Endothelial cell of umbilical vein (primary cell): Measurements from ENCODE around the gene C1QTNF2. TPM values are rescaled to one million over a fixed set of nuclear protein-coding genes. Genes with fewer than 3 reads are reported as not detected.

Experiments used
- BruUV-seq: library from RNA; stranded (reverse); fragments of 400-500 nt; replicated peaks from 2 replicates; lab custom pipeline; 2021; lab: Mats Ljungman, UMichigan
- CTCF ChIA-PET: fragments of 300-600, 350-600 bp; sonication (Branson Sonifier 250); formaldehyde crosslinking; loops from one replicate; lab custom pipeline; 2021; ENCODE audit warnings: antibody characterized with exemption, inconsistent platforms; lab: Charles Lee
- POLR2A ChIA-PET: fragments of 300-600, 350-600 bp; sonication (Branson Sonifier 250); formaldehyde crosslinking; loops from one replicate; lab custom pipeline; 2021; ENCODE audit warnings: antibody characterized with exemption, inconsistent platforms; lab: Charles Lee
- DNase-seq: peaks from one replicate; pipeline ENCODE4 v3.0.0-alpha.2; 2011; ENCODE audit warnings: low read depth, low spot score
- FAIRE-seq: peaks from 2 replicates; lab custom pipeline; 2011; peaks lifted over from hg19 to GRCh38; lab: Jason Lieb, UNC
- H2AFZ ChIP-seq: 2 replicates; pipeline ENCODE4 v1.6.0; 2012; ENCODE audit warnings: low read depth, low read length, control low read depth, inconsistent platforms
- H3K27ac ChIP-seq: 2 replicates; pipeline ENCODE4 v1.5.1; 2011; ENCODE audit warnings: low read depth, mild to moderate bottlenecking, control low read depth, low read length, moderate library complexity; ENCODE audit not compliant: insufficient read depth
- H3K27me3 ChIP-seq, 2 experiments: 2 replicates each; pipeline versions ENCODE4 v1.6.0 to v1.6.1; 2011; ENCODE audit warnings: low read length in 2 of 2, mixed read lengths in 1 of 2; ENCODE audit not compliant: control insufficient read depth in 2 of 2, insufficient read depth in 2 of 2
- H3K36me3 ChIP-seq, 2 experiments: 2 replicates in 1 of 2; 3 replicates in 1 of 2; pipeline ENCODE4 v1.5.1; 2011; ENCODE audit warnings: low read length in 2 of 2, mild to moderate bottlenecking in 1 of 2, moderate library complexity in 1 of 2; ENCODE audit not compliant: control insufficient read depth in 2 of 2, insufficient read depth in 2 of 2; ENCODE audit errors: extremely low read depth in 1 of 2
- H3K4me1 ChIP-seq: 3 replicates; pipeline ENCODE4 v1.5.1; 2011; ENCODE audit warnings: mild to moderate bottlenecking, low read length; ENCODE audit not compliant: control insufficient read depth, insufficient read depth; ENCODE audit errors: extremely low read depth
- H3K4me2 ChIP-seq: 2 replicates; pipeline ENCODE4 v1.6.1; 2011; ENCODE audit warnings: low read length, control low read depth, mixed read lengths; ENCODE audit not compliant: insufficient read depth
- H3K4me3 ChIP-seq, 3 experiments: fragments of 200-600 bp in 1 of 3; sonication (generic), shearing (Covaris generic) in 1 of 3; replicated peaks in 1 of 3; 2 replicates each; pipeline ENCODE4 v1.5.1; 2011 to 2016; ENCODE audit warnings: control low read depth in 3 of 3, low read length in 3 of 3, mild to moderate bottlenecking in 2 of 3, inconsistent platforms in 1 of 3, low read depth in 1 of 3, moderate library complexity in 1 of 3; ENCODE audit not compliant: insufficient read depth in 1 of 3
- H3K79me2 ChIP-seq: 2 replicates; pipeline ENCODE4 v1.6.0; 2012; ENCODE audit warnings: low read length, inconsistent platforms; ENCODE audit not compliant: control insufficient read depth, insufficient read depth
- H3K9ac ChIP-seq: replicated peaks from 2 replicates; pipeline ENCODE3; 2011; ENCODE audit warnings: low read length, control low read depth; ENCODE audit not compliant: insufficient read depth; ENCODE audit errors: extremely low read depth
- H3K9me1 ChIP-seq: replicated peaks from 3 replicates; pipeline ENCODE4 v1.6.0; 2011; ENCODE audit warnings: mild to moderate bottlenecking, low read length; ENCODE audit not compliant: control insufficient read depth, insufficient read depth; ENCODE audit errors: extremely low read depth
- H3K9me3 ChIP-seq: replicated peaks from 2 replicates; pipeline ENCODE4 v1.5.1; 2012; ENCODE audit warnings: low read length, inconsistent platforms; ENCODE audit not compliant: control insufficient read depth, insufficient read depth
- H4K20me1 ChIP-seq: replicated peaks from 2 replicates; pipeline ENCODE3; 2011; ENCODE audit warnings: mild to moderate bottlenecking, low read length; ENCODE audit not compliant: control insufficient read depth, insufficient read depth; ENCODE audit errors: extremely low read depth
- EZH2 ChIP-seq: IDR thresholded peaks from 2 replicates; pipeline ENCODE4 v1.6.1; 2012; ENCODE audit warnings: borderline replicate concordance, low read depth, mild to moderate bottlenecking, moderate library complexity, low read length, inconsistent platforms; ENCODE audit not compliant: severe bottlenecking
- FOS ChIP-seq: IDR thresholded peaks from 2 replicates; pipeline ENCODE4 v1.6.1; 2011; ENCODE audit warnings: mild to moderate bottlenecking, low read length, moderate library complexity, borderline replicate concordance; ENCODE audit not compliant: insufficient read depth
- GATA2 ChIP-seq: IDR thresholded peaks from 2 replicates; pipeline ENCODE4 v1.7.0; 2011; ENCODE audit warnings: low read depth, mild to moderate bottlenecking, moderate library complexity, mixed read lengths, low read length; ENCODE audit not compliant: insufficient read length, insufficient read depth
- JUN ChIP-seq: IDR thresholded peaks from 2 replicates; pipeline ENCODE4 v1.6.1; 2011; ENCODE audit warnings: borderline replicate concordance, low read depth; ENCODE audit not compliant: insufficient read length, insufficient read depth
- MYC ChIP-seq: IDR thresholded peaks from one replicate; pipeline ENCODE4 v1.6.1; 2011; ENCODE audit warnings: mild to moderate bottlenecking, low read depth, low read length
- POLR2A ChIP-seq: IDR thresholded peaks from 2 replicates; pipeline ENCODE4 v1.6.1; 2012; ENCODE audit warnings: low read depth, mild to moderate bottlenecking, control low read depth, low read length
- POLR2AphosphoS5 ChIP-seq: IDR thresholded peaks from 2 replicates; pipeline ENCODE4 v1.6.1; 2012; ENCODE audit warnings: low read depth, mild to moderate bottlenecking, control low read depth, low read length, moderate library complexity; ENCODE audit not compliant: insufficient read depth
- dilution Hi-C: fragments of 300-500 bp; cut with MboI; formaldehyde crosslinking; loops from one replicate; pipeline ENCODE4 v1.15.0; 2019; ENCODE audit warnings: low sequenced_read_pairs; ENCODE audit not compliant: extremely low pct_ligation_motif_present
- intact Hi-C: fragments of 100-400 bp; cut with micrococcal nuclease; formaldehyde crosslinking; loops from one replicate; pipeline ENCODE4 v1.10.0; 2022
- polyA plus RNA-seq, 4 experiments: library from polyadenylated mRNA; depleted of rRNA in 3 of 4; stranded (reverse) in 3 of 4; unstranded in 1 of 4; fragments of >200 nt; gene quantifications; 2 replicates each; pipeline versions ENCODE4 v1.2.1 to v1.2.3, GENCODE V29; 2011 to 2012; ENCODE audit warnings: missing spikeins in 1 of 4
- total RNA-seq: library from RNA; stranded (reverse); gene quantifications from 2 replicates; pipeline ENCODE4 v1.2.3, GENCODE V29; 2021
- TF ChIP-seq, protein P1 (sequence below), 2 donors: IDR thresholded peaks; 1 replicate in 1 of 2; 2 replicates in 1 of 2; pipeline ENCODE4 v1.5.1; 2011; ENCODE audit warnings: low read length in 2 of 2, mild to moderate bottlenecking in 2 of 2, moderate library complexity in 2 of 2, control low read depth in 1 of 2, inconsistent platforms in 1 of 2, low read depth in 1 of 2; ENCODE audit not compliant: insufficient read depth in 1 of 2; ENCODE audit errors: extremely low read depth in 1 of 2
- TF ChIP-seq, protein P2 (sequence below): IDR thresholded peaks from 2 replicates; pipeline ENCODE4 v1.6.1; 2011; ENCODE audit not compliant: insufficient read depth, insufficient read length

Gene C1QTNF2
- total and polyA plus RNA-seq, 2 donors (not counting 3 experiments of a cell fraction or from before 2014, with no cell fraction given): 0.52 to 0.53 TPM

DNA sequence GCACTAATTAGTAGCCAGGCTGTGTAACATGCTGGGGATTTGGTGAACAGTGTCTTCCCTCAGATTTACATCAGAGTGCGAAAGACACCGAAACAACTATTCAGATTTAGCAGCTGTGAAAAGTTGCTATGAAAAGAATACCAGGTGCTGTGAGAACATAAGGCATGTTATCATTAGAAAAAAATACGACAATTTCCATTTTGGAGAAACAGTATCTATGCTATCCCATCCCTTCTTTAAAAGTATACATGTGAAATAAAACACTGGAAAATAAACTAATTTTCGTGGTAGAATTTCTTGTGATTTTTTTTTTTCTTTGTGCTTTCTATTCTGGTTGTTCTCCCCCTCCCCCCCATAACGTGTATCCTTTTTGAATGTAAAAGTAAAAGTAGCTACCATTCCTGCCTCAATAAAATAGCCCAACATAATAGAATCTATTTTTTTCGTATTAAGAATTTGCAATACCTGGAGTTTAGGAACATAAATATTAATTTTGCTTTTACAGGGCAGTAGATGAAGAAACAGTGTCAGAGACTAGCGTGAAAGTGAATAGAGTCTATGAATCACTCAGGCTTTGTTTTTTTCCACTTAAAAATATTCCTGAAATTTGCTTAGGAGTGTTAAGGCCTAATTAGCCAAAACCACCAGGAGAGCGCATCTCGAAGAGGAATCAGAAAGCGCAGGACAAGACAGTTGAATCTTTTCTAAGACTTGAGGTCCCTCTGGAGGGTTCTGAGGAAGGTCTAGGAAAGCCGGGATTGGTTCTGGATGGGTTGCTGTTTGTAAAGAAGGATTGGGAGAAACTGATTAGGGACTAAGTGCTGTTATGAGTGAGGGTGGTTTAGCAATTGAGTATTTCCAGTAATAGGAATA is 49.3 kb upstream of the C1QTNF2 start:
- peaks cover 47% of the 10 kb centered on the region for H3K4me1 ChIP-seq
- peak overlapping the region; percentile 84 for H3K9ac ChIP-seq
- peak overlapping the region; percentile 99 for H3K4me2 ChIP-seq
- peaks cover 57% of the 10 kb centered on the region for H3K79me2 ChIP-seq
- no peak for FAIRE-seq
- peak overlapping the region; percentile 73 for H3K27ac ChIP-seq
- no peaks in the 10 kb centered on the region for H3K9me1 ChIP-seq
- peak overlapping the region; percentile 70 to 100 (median 91) for H3K4me3 ChIP-seq
- TSS peak; percentile 14 for BruUV-seq
- POLR2A ChIA-PET: interaction anchor here (0.6 to 1.9 kb wide), 7 partner anchors 17 to 348 kb away, joined by 3 to 10 read pairs (median 4); partner anchors contain the start of gene PWWP2A
- no peaks in the 10 kb centered on the region for H4K20me1 ChIP-seq
- peaks cover 0 to 2% of the 10 kb centered on the region in 2 experiments for H3K36me3 ChIP-seq
- no peaks in the 10 kb centered on the region for H3K27me3 ChIP-seq
- no peaks in the 10 kb centered on the region for H3K9me3 ChIP-seq
- peak overlapping the region; percentile 76 for H2AFZ ChIP-seq
- DNase-seq: no peak
- dilution Hi-C loops (no loop called here), intact Hi-C loops (loop anchor here (1.0 to 2.0 kb wide), 3 partner anchors 19 to 301 kb away; partner anchors contain the start of genes FAM200C and PWWP2A)
- TF ChIP-seq EZH2: no peak
- TF ChIP-seq, protein P1, sequence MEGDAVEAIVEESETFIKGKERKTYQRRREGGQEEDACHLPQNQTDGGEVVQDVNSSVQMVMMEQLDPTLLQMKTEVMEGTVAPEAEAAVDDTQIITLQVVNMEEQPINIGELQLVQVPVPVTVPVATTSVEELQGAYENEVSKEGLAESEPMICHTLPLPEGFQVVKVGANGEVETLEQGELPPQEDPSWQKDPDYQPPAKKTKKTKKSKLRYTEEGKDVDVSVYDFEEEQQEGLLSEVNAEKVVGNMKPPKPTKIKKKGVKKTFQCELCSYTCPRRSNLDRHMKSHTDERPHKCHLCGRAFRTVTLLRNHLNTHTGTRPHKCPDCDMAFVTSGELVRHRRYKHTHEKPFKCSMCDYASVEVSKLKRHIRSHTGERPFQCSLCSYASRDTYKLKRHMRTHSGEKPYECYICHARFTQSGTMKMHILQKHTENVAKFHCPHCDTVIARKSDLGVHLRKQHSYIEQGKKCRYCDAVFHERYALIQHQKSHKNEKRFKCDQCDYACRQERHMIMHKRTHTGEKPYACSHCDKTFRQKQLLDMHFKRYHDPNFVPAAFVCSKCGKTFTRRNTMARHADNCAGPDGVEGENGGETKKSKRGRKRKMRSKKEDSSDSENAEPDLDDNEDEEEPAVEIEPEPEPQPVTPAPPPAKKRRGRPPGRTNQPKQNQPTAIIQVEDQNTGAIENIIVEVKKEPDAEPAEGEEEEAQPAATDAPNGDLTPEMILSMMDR (IDR thresholded peaks at IDR 0.05; ENCODE audit: extremely low read depth in 1 of 2, insufficient read depth in 1 of 2, low read depth in 1 of 2, low read length in 2 of 2): no peak
- TF ChIP-seq JUN: no peak
- TF ChIP-seq GATA2: no peak
- TF ChIP-seq POLR2AphosphoS5: no peak
- TF ChIP-seq, protein P2, sequence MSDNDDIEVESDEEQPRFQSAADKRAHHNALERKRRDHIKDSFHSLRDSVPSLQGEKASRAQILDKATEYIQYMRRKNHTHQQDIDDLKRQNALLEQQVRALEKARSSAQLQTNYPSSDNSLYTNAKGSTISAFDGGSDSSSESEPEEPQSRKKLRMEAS: no peak
- no peak for TF ChIP-seq MYC
- TF ChIP-seq POLR2A: no peak
- no peak for TF ChIP-seq FOS
- CTCF ChIA-PET: interaction anchor here (0.6 to 2.8 kb wide), 9 partner anchors 12 to 398 kb away, joined by 3 to 8 read pairs (median 6); partner anchors contain the start of gene FAM200C
